ENCODE results near the gene ZFYVE28. TPM values are rescaled to one million over a fixed set of nuclear protein-coding genes. Genes with fewer than 3 reads are reported as not detected.

ZFYVE28 gene
- total RNA-seq, 1 donor from 2014 or later: 0.39 TPM

- TF ChIP-seq EZH2 (IDR thresholded peaks at IDR 0.05) (no peak), EZH2phosphoT487 (IDR thresholded peaks at IDR 0.05) (no peak), CTCF (IDR thresholded peaks at IDR 0.05) (no peak)
- Mint-ChIP-seq H3K27me3 (ENCODE audit: insufficient read depth, low read depth) (peaks cover 7% of the 10 kb centered on the region), H3K36me3 (peaks cover 13% of the 10 kb centered on the region), H3K4me1 (peaks cover 3% of the 10 kb centered on the region), H3K9me3 (no peaks in the 10 kb centered on the region), H3K4me3 (no peak overlapping the region), H3K27ac (peak overlapping the region; percentile 84)
- Histone ChIP-seq H3K79me2 (ENCODE audit: low read depth) (no peaks in the 10 kb centered on the region), H3K9ac (peak overlapping the region; percentile 23), H3K27ac (no peak overlapping the region), H3K4me2 (no peak overlapping the region), H3K4me3 (no peak overlapping the region), H3K36me3 (no peaks in the 10 kb centered on the region), H3K27me3 (no peaks in the 10 kb centered on the region), H3K4me1 (no peaks in the 10 kb centered on the region), H3K9me3 (ENCODE audit: low read depth) (no peaks in the 10 kb centered on the region), H2AFZ (replicated peaks) (no peak overlapping the region), H4K20me1 (ENCODE audit: low read depth) (peaks cover 63% of the 10 kb centered on the region), H3F3A (ENCODE audit: low read depth) (no peaks in the 10 kb centered on the region)
- no peak for DNase-seq (ENCODE audit: low spot score)
Observed at GRCh38 chr4:2252530-2253091, 165.8 kb downstream of the ZFYVE28 start.

DNA sequence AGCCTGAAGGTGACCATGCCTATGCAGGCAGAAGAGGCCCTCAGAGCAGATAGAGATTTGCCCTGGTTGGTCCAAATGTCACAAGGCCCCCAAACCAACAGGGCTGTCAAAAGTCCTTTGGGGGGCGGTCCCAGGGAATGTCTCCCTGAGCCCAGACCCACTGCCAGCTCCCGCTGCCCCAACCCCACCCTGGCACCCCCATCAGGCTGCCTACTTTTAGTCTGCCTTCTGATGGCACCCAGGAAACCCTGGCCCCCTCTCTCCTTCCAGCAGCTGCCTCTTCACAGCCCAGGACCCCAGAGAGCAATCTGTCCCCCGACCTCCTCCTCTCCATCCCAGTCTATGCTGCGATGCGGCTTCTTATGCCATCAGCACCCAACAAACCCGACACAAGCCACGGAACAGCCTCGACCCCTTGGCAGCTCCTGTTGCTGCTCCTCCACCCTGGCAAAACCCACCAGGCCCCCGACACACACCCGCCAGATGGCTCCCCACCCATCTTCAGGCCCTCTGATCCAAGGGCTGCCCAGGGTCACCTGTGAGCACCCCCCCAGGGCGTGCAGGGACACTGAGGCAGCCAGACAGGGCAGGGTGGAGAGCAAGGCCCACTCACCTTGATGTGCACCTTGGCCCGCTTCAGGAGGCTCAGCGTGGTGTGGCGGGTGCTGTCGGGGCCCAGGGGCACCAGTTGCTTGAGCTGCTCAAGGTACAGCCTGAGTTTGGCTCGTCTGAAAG, 166.5 kb downstream of the ZFYVE28 start:
- H3K36me3 ChIP-seq: no peaks in the 10 kb centered on the region
- no peaks in the 10 kb centered on the region for H3K9me3 ChIP-seq (ENCODE audit: low read depth)
- H3K9me3 Mint-ChIP-seq: no peaks in the 10 kb centered on the region
- no peak overlapping the region for H3K4me3 ChIP-seq
- H2AFZ ChIP-seq (replicated peaks): no peak overlapping the region
- no peak for TF ChIP-seq EZH2phosphoT487 (IDR thresholded peaks at IDR 0.05)
- TF ChIP-seq CTCF (IDR thresholded peaks at IDR 0.05): no peak
- TF ChIP-seq EZH2 (IDR thresholded peaks at IDR 0.05): no peak
- H3K79me2 ChIP-seq (ENCODE audit: low read depth): no peaks in the 10 kb centered on the region
- no peak for DNase-seq (ENCODE audit: low spot score)
- H3K27ac ChIP-seq: no peak overlapping the region
- H3K36me3 Mint-ChIP-seq: peaks cover 13% of the 10 kb centered on the region
- H3K4me2 ChIP-seq: no peak overlapping the region
- peaks cover 3% of the 10 kb centered on the region for H3K4me1 Mint-ChIP-seq
- no peaks in the 10 kb centered on the region for H3K27me3 ChIP-seq
- H3F3A ChIP-seq (ENCODE audit: low read depth): no peaks in the 10 kb centered on the region
- peaks cover 7% of the 10 kb centered on the region for H3K27me3 Mint-ChIP-seq (ENCODE audit: insufficient read depth, low read depth)
- H3K4me3 Mint-ChIP-seq: no peak overlapping the region
- no peaks in the 10 kb centered on the region for H3K4me1 ChIP-seq
- no peak overlapping the region for H3K9ac ChIP-seq
- no peak overlapping the region for H3K27ac Mint-ChIP-seq
- H4K20me1 ChIP-seq (ENCODE audit: low read depth): peaks cover 57% of the 10 kb centered on the region

GRCh38 chr4:2251073-2251794, 167.2 kb downstream of the ZFYVE28 start:
- DNase-seq (ENCODE audit: low spot score): no peak
- Histone ChIP-seq H3K27me3 (no peaks in the 10 kb centered on the region), H2AFZ (replicated peaks) (no peak overlapping the region), H3K9me3 (ENCODE audit: low read depth) (no peaks in the 10 kb centered on the region), H4K20me1 (ENCODE audit: low read depth) (peaks cover 50% of the 10 kb centered on the region), H3K4me2 (no peak overlapping the region), H3K27ac (no peak overlapping the region), H3K4me3 (no peak overlapping the region), H3K79me2 (ENCODE audit: low read depth) (no peaks in the 10 kb centered on the region), H3K36me3 (no peaks in the 10 kb centered on the region), H3K9ac (no peak overlapping the region), H3F3A (ENCODE audit: low read depth) (no peaks in the 10 kb centered on the region), H3K4me1 (no peaks in the 10 kb centered on the region)
- TF ChIP-seq CTCF (IDR thresholded peaks at IDR 0.05) (no peak), EZH2 (IDR thresholded peaks at IDR 0.05) (no peak), EZH2phosphoT487 (IDR thresholded peaks at IDR 0.05) (no peak)
- Mint-ChIP-seq H3K9me3 (no peaks in the 10 kb centered on the region), H3K4me3 (no peak overlapping the region), H3K36me3 (peaks cover 13% of the 10 kb centered on the region), H3K27me3 (ENCODE audit: insufficient read depth, low read depth) (peaks cover 7% of the 10 kb centered on the region), H3K27ac (no peak overlapping the region), H3K4me1 (peaks cover 3% of the 10 kb centered on the region)
